IPS-NIHi7 (cell line): ENCODE results near the gene DIAPH1.

ENCODE experiments used
- DNase-seq: peaks from one replicate; pipeline ENCODE4 v3.0.0; 2012; ENCODE audit warnings: mixed read lengths; ENCODE audit errors: extremely low spot score

Gene DIAPH1

GRCh38 chr5:141506381-141507155 lies 112.2 kb downstream of the DIAPH1 start:
- no peak for DNase-seq

- DNase-seq: no peak
Measured at GRCh38 chr5:141504216-141504615, 114.6 kb downstream of the DIAPH1 start.

GRCh38 chr5:141503681-141504080 lies 115.1 kb downstream of the DIAPH1 start:
- no peak for DNase-seq

- no peak for DNase-seq
Measured at GRCh38 chr5:141501761-141502160, 117.0 kb downstream of the DIAPH1 start.

GRCh38 chr5:141496038-141496437 lies 122.8 kb downstream of the DIAPH1 start:
- peak; percentile 63 for DNase-seq

- no peak for DNase-seq
Measured at GRCh38 chr5:141495453-141495811, 123.4 kb downstream of the DIAPH1 start.

- peak; percentile 42 for DNase-seq
Measured at GRCh38 chr5:141494761-141495452, 123.9 kb downstream of the DIAPH1 start.

- DNase-seq: no peak
Measured at GRCh38 chr5:141493500-141494422, 125.0 kb downstream of the DIAPH1 start.

GRCh38 chr5:141492168-141492885 lies 126.5 kb downstream of the DIAPH1 start:
- DNase-seq: peak; percentile 23

- peak; percentile 43 for DNase-seq
Measured at GRCh38 chr5:141491323-141492167, 127.3 kb downstream of the DIAPH1 start.

- no peak for DNase-seq
Measured at GRCh38 chr5:141490771-141491170, 128.0 kb downstream of the DIAPH1 start.

GRCh38 chr5:141490271-141490670 lies 128.5 kb downstream of the DIAPH1 start:
- DNase-seq: no peak

GRCh38 chr5:141489841-141490240 lies 129.0 kb downstream of the DIAPH1 start:
- DNase-seq: no peak

GRCh38 chr5:141488591-141489561 lies 129.9 kb downstream of the DIAPH1 start, which contains the start of gene PCDHGC5:
PCDHGC5 (plus strand) TSS chr5:141489081; CDS start chr5:141489241, 160 bp downstream.
- DNase-seq: peak; percentile 35

GRCh38 chr5:141487131-141487530 lies 131.7 kb downstream of the DIAPH1 start:
- DNase-seq: no peak

- DNase-seq: no peak
Measured at GRCh38 chr5:141486091-141486490, 132.7 kb downstream of the DIAPH1 start.

- no peak for DNase-seq
Measured at GRCh38 chr5:141485321-141486055, 133.3 kb downstream of the DIAPH1 start.

GRCh38 chr5:141484641-141485311 lies 134.0 kb downstream of the DIAPH1 start, which contains the start of gene PCDHGC4:
PCDHGC4 (plus strand) TSS chr5:141485030; CDS start chr5:141485174, 144 bp downstream.
- peak; percentile 88 for DNase-seq
